Ascending aorta (tissue), 2 donors: ENCODE measurements around the gene GPR21. TPM values are rescaled to one million over a fixed set of nuclear protein-coding genes. Genes with fewer than 3 reads are reported as not detected.
A peak's percentile ranks its signal among the peaks of the same experiment; 100 is the strongest.

Source experiments
- DNase-seq, 2 donors: peaks; one replicate each; pipeline ENCODE4 v3.0.0-alpha.2; 2019; ENCODE audit warnings: low spot score in 2 of 2
- H3K27ac ChIP-seq, 2 donors: fragments of 200-600 bp; sonication (generic); one replicate each; pipeline ENCODE4 v1.5.1; 2016 to 2017; ENCODE audit warnings: mild to moderate bottlenecking in 1 of 2
- H3K27me3 ChIP-seq: fragments of 200-600 bp; sonication (generic); one replicate; pipeline ENCODE4 v1.5.1; 2017
- H3K36me3 ChIP-seq, 2 donors: fragments of 200-600 bp; sonication (generic); one replicate each; pipeline ENCODE4 v1.5.1; 2016
- H3K4me1 ChIP-seq, 2 donors: fragments of 200-600 bp; sonication (generic); one replicate each; pipeline ENCODE4 v1.5.1; 2016 to 2017; ENCODE audit warnings: mild to moderate bottlenecking in 1 of 2
- H3K4me3 ChIP-seq, 2 donors: fragments of 200-600 bp; sonication (generic); one replicate each; pipeline ENCODE4 v1.5.1; 2016 to 2017; ENCODE audit warnings: mild to moderate bottlenecking in 1 of 2
- H3K9me3 ChIP-seq, 2 donors: fragments of 200-600 bp; sonication (generic); one replicate each; pipeline ENCODE4 v1.5.1; 2016
- CTCF ChIP-seq, 3 experiments: fragments of 200-600 bp in 2 of 3; fragments of 450-650 bp in 1 of 3; sonication (generic) in 2 of 3; IDR thresholded peaks; one replicate each; pipeline ENCODE4 v1.5.1; 2016 to 2019; ENCODE audit warnings: antibody characterized with exemption in 3 of 3, mild to moderate bottlenecking in 1 of 3, moderate library complexity in 1 of 3
- intact Hi-C: fragments of 100-400 bp; cut with DNase I; formaldehyde crosslinking; loops from one replicate; pipeline ENCODE4 v1.15.1; 2023
- total RNA-seq: library from RNA; depleted of rRNA; stranded (reverse); fragments of >200 nt; gene quantifications from one replicate; pipeline ENCODE4 v1.1.0, GENCODE V29; 2016

Gene GPR21
- total RNA-seq, 1 donor from 2014 or later, result 5.7 TPM

GRCh38 chr9:122996586-122996985, 36.9 kb upstream of the GPR21 start:
- Histone ChIP-seq H3K27me3 (no peaks in the 10 kb centered on the region), H3K4me1 (peaks cover 0 to 9% of the 10 kb centered on the region in 2 donors), H3K36me3 (peaks cover 3 to 16% of the 10 kb centered on the region in 2 donors), H3K9me3 (no peaks in the 10 kb centered on the region), H3K27ac (no peak overlapping the region), H3K4me3 (no peak overlapping the region)
- intact Hi-C loops, result loop anchor here (5.0 kb wide), 1 partner anchor 36 kb away; the partner anchor contains the start of gene GPR21
- DNase-seq, result no peak
- TF ChIP-seq CTCF (IDR thresholded peaks at IDR 0.05), result no peak

- Histone ChIP-seq H3K9me3 (no peaks in the 10 kb centered on the region), H3K27ac (peak overlapping the region in 1 of 2 donors; percentile 59), H3K36me3 (peaks cover 3 to 16% of the 10 kb centered on the region in 2 donors), H3K27me3 (no peaks in the 10 kb centered on the region), H3K4me3 (no peak overlapping the region), H3K4me1 (peaks cover 0 to 13% of the 10 kb centered on the region in 2 donors)
- DNase-seq, result no peak
- intact Hi-C loops, result loop anchor here (5.0 kb wide), 1 partner anchor 34 kb away; the partner anchor contains the start of gene GPR21
- no peak for TF ChIP-seq CTCF (IDR thresholded peaks at IDR 0.05)
Observed at GRCh38 chr9:122998448-122998847, 35.0 kb upstream of the GPR21 start.

- H3K4me1 ChIP-seq, result peaks cover 0 to 21% of the 10 kb centered on the region in 2 donors
Observed at GRCh38 chr9:123000371-123001068, 32.9 kb upstream of the GPR21 start.

GRCh38 chr9:123002754-123003153, 30.7 kb upstream of the GPR21 start:
- Histone ChIP-seq H3K36me3 (peaks cover 0 to 10% of the 10 kb centered on the region in 2 donors), H3K27ac (peak overlapping the region; percentile 78 to 81), H3K4me1 (peaks cover 0 to 17% of the 10 kb centered on the region in 2 donors), H3K27me3 (no peaks in the 10 kb centered on the region), H3K4me3 (peak overlapping the region; percentile 2 to 40), H3K9me3 (no peaks in the 10 kb centered on the region)
- TF ChIP-seq CTCF (IDR thresholded peaks at IDR 0.05), result no peak
- DNase-seq, result no peak
- intact Hi-C loops, result no loop called here

More at GRCh38 chr9:123000371-123001068, 32.9 kb upstream of the GPR21 start:
- Histone ChIP-seq H3K9me3 (no peaks in the 10 kb centered on the region), H3K4me3 (no peak overlapping the region), H3K27ac (peak overlapping the region; percentile 16 to 21), H3K27me3 (no peaks in the 10 kb centered on the region), H3K36me3 (peaks cover 3 to 16% of the 10 kb centered on the region in 2 donors)
- TF ChIP-seq CTCF (IDR thresholded peaks at IDR 0.05), result no peak
- intact Hi-C loops, result no loop called here
- DNase-seq, result no peak

- peaks cover 0 to 10% of the 10 kb centered on the region in 2 donors for H3K36me3 ChIP-seq
Observed at GRCh38 chr9:123003466-123003865, 30.0 kb upstream of the GPR21 start.

More at GRCh38 chr9:123003466-123003865, 30.0 kb upstream of the GPR21 start:
- TF ChIP-seq CTCF (IDR thresholded peaks at IDR 0.05), result no peak
- no peaks in the 10 kb centered on the region for H3K27me3 ChIP-seq
- DNase-seq, result no peak
- no peaks in the 10 kb centered on the region for H3K9me3 ChIP-seq
- peak overlapping the region; percentile 2 to 40 for H3K4me3 ChIP-seq
- H3K27ac ChIP-seq, result peak overlapping the region; percentile 78 to 81
- peaks cover 0 to 17% of the 10 kb centered on the region in 2 donors for H3K4me1 ChIP-seq
- intact Hi-C loops, result no loop called here
